K562 (cell line): ENCODE data around the gene TRPM6. TPM values are rescaled to one million over a fixed set of nuclear protein-coding genes. Genes with fewer than 3 reads are reported as not detected.

Experiments
- ATAC-seq: fragments of 200-7000 bp; cut with Tn5 transposase; 3 replicates; pipeline ENCODE4 v1.9.1; 2020; ENCODE audit warnings: moderate library complexity
- BruUV-seq: library from RNA; stranded (reverse); fragments of 400-500 nt; replicated peaks from 2 replicates; lab custom pipeline; 2021; lab: Mats Ljungman, UMichigan
- CTCF ChIA-PET: fragments of 300-600 bp; formaldehyde crosslinking; extraction: SDS; loops from one replicate; lab custom pipeline; 2021; ENCODE audit warnings: low intra/inter-chr PET ratio; lab: Yijun Ruan, JAX
- POLR2A ChIA-PET: fragments of 300-600, 350-650 bp; sonication (Branson Sonifier 250); formaldehyde crosslinking; extraction: SDS; loops from one replicate; lab custom pipeline; 2021; ENCODE audit warnings: antibody characterized with exemption, inconsistent platforms; lab: Yijun Ruan, JAX
- DNase-seq, 4 experiments: peaks; one replicate each; pipeline versions ENCODE4 v3.0.0 to v3.0.0-alpha.2; 2011 to 2018; ENCODE audit warnings: low spot score in 3 of 4, mixed read lengths in 3 of 4; ENCODE audit errors: extremely low read depth in 1 of 4
- FAIRE-seq: peaks from 2 replicates; lab custom pipeline; 2011; peaks lifted over from hg19 to GRCh38; lab: Jason Lieb, UNC
- H2AFZ ChIP-seq: 2 replicates; pipeline ENCODE4 v1.6.0; 2011; ENCODE audit warnings: low read depth, low read length, control low read depth, inconsistent platforms
- H3K27ac ChIP-seq: fragments of 200-600 bp; 3 replicates; pipeline ENCODE4 v1.8.0; 2011; ENCODE audit warnings: low read depth, mild to moderate bottlenecking, control low read depth, inconsistent platforms, low read length, moderate library complexity, mixed read lengths; ENCODE audit errors: extremely low read depth
- H3K27me3 ChIP-seq, 2 experiments: fragments of 300-600 bp in 1 of 2; 2 replicates in 1 of 2; 3 replicates in 1 of 2; pipeline versions ENCODE4 v1.6.0 to v1.8.0; 2011; ENCODE audit warnings: inconsistent platforms in 2 of 2, low read length in 2 of 2, mild to moderate bottlenecking in 1 of 2, mixed read lengths in 1 of 2, moderate library complexity in 1 of 2; ENCODE audit not compliant: control insufficient read depth in 2 of 2, insufficient read depth in 2 of 2
- H3K36me3 ChIP-seq: fragments of 300-600 bp; 3 replicates; pipeline ENCODE4 v1.8.0; 2011; ENCODE audit warnings: mild to moderate bottlenecking, low read length, inconsistent platforms; ENCODE audit not compliant: control insufficient read depth, insufficient read depth
- H3K4me1 ChIP-seq, 2 experiments: fragments of 200-600 bp in 1 of 2; replicated peaks in 1 of 2; 2 replicates in 1 of 2; 3 replicates in 1 of 2; pipeline versions ENCODE4 v1.5.1 to v1.8.0; 2011; ENCODE audit warnings: inconsistent platforms in 2 of 2, low read length in 2 of 2, mild to moderate bottlenecking in 1 of 2, mixed read lengths in 1 of 2, moderate library complexity in 1 of 2; ENCODE audit not compliant: control insufficient read depth in 2 of 2, insufficient read depth in 2 of 2
- H3K4me2 ChIP-seq: 2 replicates; pipeline ENCODE4 v1.6.1; 2011; ENCODE audit warnings: low read length, control low read depth, inconsistent platforms, mixed read lengths; ENCODE audit not compliant: insufficient read depth
- H3K4me3 ChIP-seq: fragments of 200-600 bp; sonication (generic), shearing (Covaris generic); 2 replicates; pipeline ENCODE4 v1.5.1; 2016; ENCODE audit warnings: control low read depth, inconsistent platforms
- H3K79me2 ChIP-seq: fragments of 200-600 bp; 3 replicates; pipeline ENCODE4 v1.8.0; 2011; ENCODE audit warnings: low read length, inconsistent platforms; ENCODE audit not compliant: control insufficient read depth, insufficient read depth
- H3K9ac ChIP-seq, 2 experiments: 2 replicates each; pipeline versions ENCODE4 v1.6.0 to v1.6.1; 2011; ENCODE audit warnings: low read depth in 2 of 2, low read length in 2 of 2, control low read depth in 1 of 2, inconsistent platforms in 1 of 2, mild to moderate bottlenecking in 1 of 2, mixed read lengths in 1 of 2; ENCODE audit not compliant: insufficient read depth in 1 of 2
- H3K9me1 ChIP-seq: one replicate; pipeline ENCODE4 v1.6.0; 2011; ENCODE audit warnings: inconsistent platforms, mild to moderate bottlenecking, low read length, moderate library complexity; ENCODE audit not compliant: control insufficient read depth, insufficient read depth
- H3K9me3 ChIP-seq: replicated peaks from 2 replicates; pipeline ENCODE4 v1.5.1; 2011; ENCODE audit warnings: low read depth, low read length, inconsistent platforms; ENCODE audit not compliant: control insufficient read depth, insufficient read depth
- H4K20me1 ChIP-seq: replicated peaks from 2 replicates; pipeline ENCODE4 v1.6.1; 2011; ENCODE audit warnings: low read length, inconsistent platforms, mixed read lengths; ENCODE audit not compliant: control insufficient read depth, insufficient read depth
- CBX5 ChIP-seq: IDR thresholded peaks from 2 replicates; pipeline ENCODE4 v1.6.1; 2014; ENCODE audit warnings: low read depth, borderline replicate concordance
- DEAF1 ChIP-seq: fragments of 450-650 bp; formaldehyde crosslinking; IDR thresholded peaks from 2 replicates; pipeline ENCODE4 v1.4.0; 2020; ENCODE audit warnings: mild to moderate bottlenecking, moderate library complexity
- HDAC2 ChIP-seq: fragments of 450-650 bp; IDR thresholded peaks from 2 replicates; pipeline ENCODE4 v1.6.1; 2016; ENCODE audit warnings: mild to moderate bottlenecking
- NFXL1 ChIP-seq: fragments of 450-650 bp; formaldehyde crosslinking; IDR thresholded peaks from 2 replicates; pipeline ENCODE4 v1.4.0; 2021; ENCODE audit warnings: mild to moderate bottlenecking
- WGBS: fragments of 100-300 bp; shearing (Covaris generic); methylation state at CpG from one replicate; pipeline ENCODE4 v1.1.6; 2016; ENCODE audit warnings: low coverage, mixed read lengths; ENCODE audit not compliant: insufficient coverage; ENCODE audit errors: missing lambda C conversion rate; 5-methylcytosine and 5-hydroxymethylcytosine counted together
- in situ Hi-C: fragments of 300-500 bp; cut with MboI; formaldehyde crosslinking; loops from 4 replicates; pipeline ENCODE4 v1.15.0; 2018; ENCODE audit warnings: inconsistent platforms, mixed read lengths
- intact Hi-C: fragments of 100-400 bp; cut with micrococcal nuclease; formaldehyde crosslinking; loops from 2 replicates; pipeline ENCODE4 v1.14.2; 2022
- polyA plus RNA-seq, 8 experiments: library from polyadenylated mRNA; depleted of rRNA in 4 of 8; stranded (reverse) in 5 of 8; unstranded in 3 of 8; fragments of >200 nt; fragmentation: Nextera tagmentation in 2 of 8; fragmentation: Illumina TruSeq in 1 of 8; extraction: Ambion mirVana in 2 of 8; extraction: Trizol in 1 of 8; gene quantifications; 2 replicates each; pipeline versions ENCODE4 v1.2.1 to v1.2.3, GENCODE V29; 2011 to 2014; ENCODE audit warnings: inconsistent platforms in 1 of 8, missing spikeins in 1 of 8
- total RNA-seq, 7 experiments: library from RNA; depleted of rRNA in 6 of 7; stranded (reverse); fragments of >200 nt in 6 of 7; fragmentation: Illumina TruSeq in 2 of 7; extraction: Trizol in 2 of 7; gene quantifications; 2 replicates each; pipeline versions ENCODE4 v1.2.1 to v1.2.3, GENCODE V29; 2011 to 2021; ENCODE audit warnings: low replicate concordance in 1 of 7
- TF ChIP-seq, protein P1 (sequence below): sonication (generic); formaldehyde crosslinking; IDR thresholded peaks from 2 replicates; pipeline ENCODE4 v1.8.0; 2022; ENCODE audit warnings: mild to moderate bottlenecking, missing genetic modification reagents
- TF ChIP-seq, protein P2 (sequence below), 2 experiments: fragments of 450-650 bp in 1 of 2; sonication (generic) in 1 of 2; formaldehyde crosslinking in 1 of 2; IDR thresholded peaks; 2 replicates each; pipeline versions ENCODE4 v1.7.1 to v1.9.0; 2016 to 2022; ENCODE audit warnings: inconsistent platforms in 1 of 2, mild to moderate bottlenecking in 1 of 2, missing genetic modification reagents in 1 of 2

Gene TRPM6
- total and polyA plus RNA-seq, 9 of the 15 experiments (the other 6 are each of a cell fraction or from before 2014, with no cell fraction given) = 0.03 to 0.16 (median 0.09) TPM

DNA sequence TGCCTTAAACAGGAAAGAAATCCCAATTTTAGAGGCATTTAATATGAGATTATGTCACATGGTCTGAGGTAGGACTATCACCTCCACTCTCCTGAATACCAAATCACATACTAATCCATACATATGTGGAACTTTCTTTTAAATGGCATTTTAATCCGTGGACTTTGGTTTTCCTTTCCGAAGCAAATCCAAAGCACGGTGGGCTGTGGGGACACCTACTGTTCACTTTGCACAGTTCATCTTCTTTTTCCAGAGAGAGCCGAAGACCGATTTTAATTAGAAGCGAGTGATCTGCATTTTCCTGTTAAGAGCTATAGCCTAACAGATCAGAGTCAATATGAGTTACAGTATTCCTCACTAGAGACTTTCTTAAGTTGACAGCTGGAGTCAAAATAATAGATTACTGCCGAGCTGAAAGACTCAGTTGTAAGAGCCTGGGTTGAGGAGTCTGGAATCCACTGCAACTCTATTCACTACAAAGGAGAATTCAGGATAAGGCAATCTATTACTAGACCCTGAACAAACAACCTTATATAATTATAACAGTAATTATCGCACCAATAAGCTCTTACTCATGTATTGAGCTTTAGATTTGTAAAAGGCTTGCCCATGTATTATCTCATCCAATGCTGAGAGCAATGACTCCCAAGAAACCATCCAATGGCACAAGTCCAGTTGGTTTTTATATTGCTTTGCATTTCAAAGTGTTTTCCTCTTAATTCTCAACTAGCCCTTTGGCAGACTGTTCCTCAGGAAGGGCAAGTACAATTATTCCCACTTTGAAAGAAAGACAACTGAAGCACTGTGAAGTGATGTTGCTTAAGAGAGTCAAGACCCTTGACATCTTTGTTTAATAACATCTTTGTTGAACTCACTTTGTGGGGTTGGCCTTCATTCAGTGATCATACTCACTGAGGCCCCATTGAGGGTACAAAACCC is 144.7 kb downstream of the TRPM6 start:
- H3K9ac ChIP-seq = no peak overlapping the region
- intact Hi-C loops = loop anchor here (2.0 to 10.0 kb wide), 3 partner anchors 164 to 1538 kb away; no protein-coding TSS in a partner anchor
- H2AFZ ChIP-seq = no peak overlapping the region
- BruUV-seq = no TSS peak
- no peak overlapping the region for H3K4me3 ChIP-seq
- 6% methylated on average over 8 of the region's 8 CpGs for WGBS
- no peaks in the 10 kb centered on the region for H3K4me1 ChIP-seq
- FAIRE-seq = peak; percentile 78
- POLR2A ChIA-PET = interaction anchor here (0.7 kb wide), 1 partner anchor 65 kb away, joined by 3 read pairs; no protein-coding TSS in a partner anchor
- in situ Hi-C loops = loop anchor here (25.0 kb wide), 1 partner anchor 1056 kb away; no protein-coding TSS in a partner anchor
- no peaks in the 10 kb centered on the region for H3K79me2 ChIP-seq
- no peak overlapping the region for H3K4me2 ChIP-seq
- no peak overlapping the region for H3K27ac ChIP-seq
- no peaks in the 10 kb centered on the region for H3K36me3 ChIP-seq
- H3K27me3 ChIP-seq = no peaks in the 10 kb centered on the region
- 0 out of 3 replicates have a peak, but pooled peaks have one; percentile 39 for ATAC-seq
- DNase-seq = peak; percentile 8 to 23 (median 10)
- no peaks in the 10 kb centered on the region for H3K9me3 ChIP-seq
- CTCF ChIA-PET = interaction anchor here (0.7 kb wide), 1 partner anchor 1542 kb away, joined by 4 read pairs; no protein-coding TSS in a partner anchor
- H3K9me1 ChIP-seq = no peaks in the 10 kb centered on the region
- H4K20me1 ChIP-seq = no peaks in the 10 kb centered on the region
- TF ChIP-seq NFXL1 (CRISPR knock-in tag) (no peak), HDAC2 (no peak), DEAF1 (CRISPR knock-in tag) (peak; percentile 37; the same call in 1 of the 2 replicates), CBX5 (no peak)
- TF ChIP-seq, protein P1, sequence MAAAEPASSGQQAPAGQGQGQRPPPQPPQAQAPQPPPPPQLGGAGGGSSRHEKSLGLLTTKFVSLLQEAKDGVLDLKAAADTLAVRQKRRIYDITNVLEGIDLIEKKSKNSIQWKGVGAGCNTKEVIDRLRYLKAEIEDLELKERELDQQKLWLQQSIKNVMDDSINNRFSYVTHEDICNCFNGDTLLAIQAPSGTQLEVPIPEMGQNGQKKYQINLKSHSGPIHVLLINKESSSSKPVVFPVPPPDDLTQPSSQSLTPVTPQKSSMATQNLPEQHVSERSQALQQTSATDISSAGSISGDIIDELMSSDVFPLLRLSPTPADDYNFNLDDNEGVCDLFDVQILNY (CRISPR knock-in tag) = no peak
- TF ChIP-seq, protein P2, sequence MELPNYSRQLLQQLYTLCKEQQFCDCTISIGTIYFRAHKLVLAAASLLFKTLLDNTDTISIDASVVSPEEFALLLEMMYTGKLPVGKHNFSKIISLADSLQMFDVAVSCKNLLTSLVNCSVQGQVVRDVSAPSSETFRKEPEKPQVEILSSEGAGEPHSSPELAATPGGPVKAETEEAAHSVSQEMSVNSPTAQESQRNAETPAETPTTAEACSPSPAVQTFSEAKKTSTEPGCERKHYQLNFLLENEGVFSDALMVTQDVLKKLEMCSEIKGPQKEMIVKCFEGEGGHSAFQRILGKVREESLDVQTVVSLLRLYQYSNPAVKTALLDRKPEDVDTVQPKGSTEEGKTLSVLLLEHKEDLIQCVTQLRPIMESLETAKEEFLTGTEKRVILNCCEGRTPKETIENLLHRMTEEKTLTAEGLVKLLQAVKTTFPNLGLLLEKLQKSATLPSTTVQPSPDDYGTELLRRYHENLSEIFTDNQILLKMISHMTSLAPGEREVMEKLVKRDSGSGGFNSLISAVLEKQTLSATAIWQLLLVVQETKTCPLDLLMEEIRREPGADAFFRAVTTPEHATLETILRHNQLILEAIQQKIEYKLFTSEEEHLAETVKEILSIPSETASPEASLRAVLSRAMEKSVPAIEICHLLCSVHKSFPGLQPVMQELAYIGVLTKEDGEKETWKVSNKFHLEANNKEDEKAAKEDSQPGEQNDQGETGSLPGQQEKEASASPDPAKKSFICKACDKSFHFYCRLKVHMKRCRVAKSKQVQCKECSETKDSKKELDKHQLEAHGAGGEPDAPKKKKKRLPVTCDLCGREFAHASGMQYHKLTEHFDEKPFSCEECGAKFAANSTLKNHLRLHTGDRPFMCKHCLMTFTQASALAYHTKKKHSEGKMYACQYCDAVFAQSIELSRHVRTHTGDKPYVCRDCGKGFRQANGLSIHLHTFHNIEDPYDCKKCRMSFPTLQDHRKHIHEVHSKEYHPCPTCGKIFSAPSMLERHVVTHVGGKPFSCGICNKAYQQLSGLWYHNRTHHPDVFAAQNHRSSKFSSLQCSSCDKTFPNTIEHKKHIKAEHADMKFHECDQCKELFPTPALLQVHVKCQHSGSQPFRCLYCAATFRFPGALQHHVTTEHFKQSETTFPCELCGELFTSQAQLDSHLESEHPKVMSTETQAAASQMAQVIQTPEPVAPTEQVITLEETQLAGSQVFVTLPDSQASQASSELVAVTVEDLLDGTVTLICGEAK (IDR thresholded peaks at IDR 0.05) = no peak
- TF ChIP-seq, protein P2 (CRISPR knock-in tag; IDR thresholded peaks at IDR 0.05) = no peak
